Aorta (tissue), 5 donors: ENCODE results near the gene CCSER1. TPM values are rescaled to one million over a fixed set of nuclear protein-coding genes. Genes with fewer than 3 reads are reported as not detected.

Experiments used
- ATAC-seq: fragments of 200-7000 bp; cut with Tn5 transposase; one replicate; pipeline ENCODE4 v1.9.1; 2022; ENCODE audit warnings: moderate library complexity; ENCODE audit not compliant: low FRiP score
- DNase-seq, 2 donors: peaks; one replicate each; pipeline ENCODE4 v3.0.0-alpha.2; 2020
- H3K27ac ChIP-seq, 2 donors: one replicate each; pipeline ENCODE4 v1.5.1; 2013; ENCODE audit warnings: low read length in 2 of 2, mild to moderate bottlenecking in 2 of 2, moderate library complexity in 2 of 2, control low read depth in 1 of 2, inconsistent platforms in 1 of 2, low read depth in 1 of 2
- H3K27me3 ChIP-seq, 2 donors: one replicate each; pipeline ENCODE4 v1.6.1; 2013; ENCODE audit warnings: control low read depth in 1 of 2, low read length in 1 of 2, mild to moderate bottlenecking in 1 of 2, moderate library complexity in 1 of 2; ENCODE audit not compliant: insufficient read depth in 2 of 2, control insufficient read depth in 1 of 2
- H3K36me3 ChIP-seq, 2 donors: one replicate each; pipeline ENCODE4 v1.6.1; 2013; ENCODE audit warnings: control low read depth in 1 of 2, low read length in 1 of 2, mild to moderate bottlenecking in 1 of 2; ENCODE audit not compliant: insufficient read depth in 2 of 2, control insufficient read depth in 1 of 2
- H3K4me1 ChIP-seq, 2 donors: one replicate each; pipeline ENCODE4 v1.6.1; 2013; ENCODE audit warnings: low read length in 2 of 2, control low read depth in 1 of 2, mild to moderate bottlenecking in 1 of 2, moderate library complexity in 1 of 2; ENCODE audit not compliant: insufficient read depth in 2 of 2, control insufficient read depth in 1 of 2
- H3K4me3 ChIP-seq, 2 donors: one replicate each; pipeline ENCODE4 v1.5.1; 2013; ENCODE audit warnings: low read length in 2 of 2, control low read depth in 1 of 2, mild to moderate bottlenecking in 1 of 2
- H3K9me3 ChIP-seq: one replicate; pipeline ENCODE4 v1.6.1; 2013; ENCODE audit warnings: mild to moderate bottlenecking, low read length; ENCODE audit not compliant: control insufficient read depth
- WGBS, 2 donors: extraction: QIAGEN DNeasy Blood & Tissue Kit; methylation state at CpG; one replicate each; pipeline ENCODE4 v1.1.7; 2013; 5-methylcytosine and 5-hydroxymethylcytosine counted together
- intact Hi-C, 2 donors: fragments of 100-400 bp; cut with DNase I; formaldehyde crosslinking; loops; one replicate each; pipeline versions ENCODE4 v1.14.2 to v1.15.0; 2022
- polyA plus RNA-seq, 2 donors: library from polyadenylated mRNA; stranded (reverse); fragments of 200-250 nt; gene quantifications; one replicate each; pipeline ENCODE4 v1.2.3, GENCODE V29; 2013
- total RNA-seq, 2 donors: library from RNA; stranded (reverse); fragmentation: NEBNext Ultra II Directional; extraction: Animal tissue kit (Norgen Biotek cat#: 25700); gene quantifications; one replicate each; pipeline ENCODE4 v1.2.1, GENCODE V29; 2021
- donor health status: healthy with polysubstance abuse.
- donor health status: Bipolar disorder and iron deficiency.
- donor health status: DM: no; HTN: no; CAD: no.
- donor health status: DM: no; HTN: no; CAD: no.
- donor health status: DM: yes; HTN: yes; CAD: no.

The CCSER1 gene
- total and polyA plus RNA-seq, 4 donors, result 2.0 to 9.5 (median 9.3) TPM; not detected in 1

DNA sequence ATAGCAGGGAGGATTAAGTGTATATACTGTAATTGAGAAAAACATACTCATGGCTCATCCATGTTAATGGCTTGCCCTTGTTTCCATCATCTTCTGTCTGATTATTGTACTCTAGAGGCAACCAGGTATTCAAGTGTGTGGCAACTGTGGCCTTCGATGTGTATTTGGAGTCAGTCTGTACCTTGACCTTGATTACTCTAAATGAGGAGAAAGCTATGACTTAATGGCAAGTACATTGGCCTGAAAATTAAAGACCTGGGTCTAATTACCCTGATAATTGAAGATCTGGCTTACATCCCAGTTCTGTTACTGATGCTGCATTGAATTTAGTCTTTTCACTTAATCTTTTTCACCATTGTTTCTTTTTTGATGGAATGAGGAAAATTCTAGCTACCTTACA lies 409.2 kb downstream of the CCSER1 start:
- Histone ChIP-seq H3K36me3 (no peaks in the 10 kb centered on the region), H3K27ac (no peak overlapping the region), H3K9me3 (no peaks in the 10 kb centered on the region), H3K4me1 (no peaks in the 10 kb centered on the region), H3K27me3 (no peaks in the 10 kb centered on the region), H3K4me3 (no peak overlapping the region)
- ATAC-seq (no peak), DNase-seq (no peak)
- WGBS, 2 donors, result 96 to 97% methylated on average over 1 of the region's 1 CpG
- intact Hi-C loops, result no loop called here

GRCh38 chr4:90537491-90537890 lies 410.3 kb downstream of the CCSER1 start:
- Histone ChIP-seq H3K9me3 (no peaks in the 10 kb centered on the region), H3K4me1 (no peaks in the 10 kb centered on the region), H3K36me3 (no peaks in the 10 kb centered on the region), H3K4me3 (no peak overlapping the region), H3K27me3 (no peaks in the 10 kb centered on the region), H3K27ac (no peak overlapping the region)
- ATAC-seq (no peak), DNase-seq (no peak)
- WGBS, 2 donors, result 89 to 91% methylated on average over 3 of the region's 3 CpGs
- intact Hi-C loops, result no loop called here

DNA sequence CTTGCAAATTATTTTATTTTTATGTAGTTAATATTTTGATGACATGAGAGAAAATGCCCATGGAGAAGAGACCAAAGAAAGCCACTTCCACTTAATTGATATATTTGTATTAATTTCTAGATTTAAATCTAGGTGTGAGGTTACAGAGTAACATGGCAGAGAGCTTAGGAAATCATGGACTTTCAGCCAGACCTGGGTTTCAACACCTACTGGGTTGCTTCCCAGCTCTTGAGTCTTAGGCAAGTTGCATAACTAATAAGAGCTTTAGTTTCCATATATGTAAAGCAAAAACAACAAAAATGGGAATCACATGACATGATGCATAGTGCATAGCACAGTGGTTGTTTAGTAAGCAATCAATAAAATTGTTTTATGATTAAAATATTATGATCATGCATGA lies 413.3 kb downstream of the CCSER1 start:
- Histone ChIP-seq H3K4me3 (no peak overlapping the region), H3K4me1 (no peaks in the 10 kb centered on the region), H3K27me3 (no peaks in the 10 kb centered on the region), H3K9me3 (no peaks in the 10 kb centered on the region), H3K36me3 (no peaks in the 10 kb centered on the region), H3K27ac (no peak overlapping the region)
- ATAC-seq, result no peak
- intact Hi-C loops, result no loop called here
- no peak for DNase-seq

DNA sequence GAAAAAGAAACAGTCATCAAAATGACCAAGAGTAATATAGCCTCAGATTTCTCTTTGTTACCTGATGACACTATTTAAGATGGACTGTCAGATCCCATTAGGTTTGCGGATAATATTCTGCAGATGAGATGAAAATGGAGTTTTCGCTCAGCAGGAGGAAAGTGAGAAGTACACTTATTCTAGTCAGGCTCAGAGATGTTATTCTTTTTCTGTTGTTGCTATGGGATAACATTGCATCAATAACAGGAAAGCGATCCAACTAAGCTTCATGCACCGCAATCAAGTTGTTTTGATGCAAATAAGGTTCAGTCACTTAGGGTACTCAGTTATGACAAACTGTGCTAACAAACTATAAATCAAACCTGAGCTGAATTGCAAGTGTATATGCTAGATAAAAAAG lies 415.0 kb downstream of the CCSER1 start:
- Histone ChIP-seq H3K27ac (no peak overlapping the region), H3K4me3 (no peak overlapping the region), H3K27me3 (no peaks in the 10 kb centered on the region), H3K9me3 (no peaks in the 10 kb centered on the region), H3K36me3 (no peaks in the 10 kb centered on the region), H3K4me1 (no peaks in the 10 kb centered on the region)
- ATAC-seq, result no peak
- intact Hi-C loops, result no loop called here
- no peak for DNase-seq
- 80 to 83% methylated on average over 4 of the region's 4 CpGs for WGBS, 2 donors

GRCh38 chr4:90543419-90544170 lies 416.4 kb downstream of the CCSER1 start:
- WGBS, 2 donors, result 76 to 78% methylated on average over 5 of the region's 5 CpGs
- no peak for ATAC-seq
- Histone ChIP-seq H3K4me1 (no peaks in the 10 kb centered on the region), H3K27me3 (no peaks in the 10 kb centered on the region), H3K27ac (no peak overlapping the region), H3K9me3 (no peaks in the 10 kb centered on the region), H3K36me3 (no peaks in the 10 kb centered on the region), H3K4me3 (no peak overlapping the region)
- intact Hi-C loops, result no loop called here
- DNase-seq, result no peak

DNA sequence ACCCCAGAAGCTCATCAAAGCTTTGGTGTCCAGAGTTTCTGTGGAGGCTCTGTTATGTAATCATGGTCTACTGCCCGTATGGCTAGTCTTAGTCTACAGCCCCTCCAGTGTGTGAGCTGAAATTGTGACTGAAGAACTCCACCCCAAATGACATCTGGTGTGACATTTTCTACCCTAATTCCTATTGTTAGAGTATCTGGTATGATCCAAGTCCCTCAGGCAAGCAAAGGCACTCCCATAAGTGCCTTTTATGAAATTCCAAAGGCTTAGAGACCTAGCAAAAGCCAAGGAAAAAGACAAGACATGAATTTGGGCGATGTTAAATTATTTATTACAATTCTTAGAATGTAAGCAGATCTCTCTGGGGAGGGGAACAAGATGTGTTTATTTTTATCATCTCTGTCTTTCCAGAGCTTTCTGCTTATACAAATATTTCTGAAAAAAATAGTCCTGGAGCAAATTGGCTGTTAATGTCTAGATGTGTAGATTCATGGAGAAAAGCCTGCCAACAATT lies 417.4 kb downstream of the CCSER1 start:
- DNase-seq, result no peak
- no peak overlapping the region for H3K27ac ChIP-seq
- no peaks in the 10 kb centered on the region for H3K4me1 ChIP-seq
- intact Hi-C loops, result no loop called here
- WGBS, 2 donors, result 85 to 87% methylated on average over 2 of the region's 2 CpGs
- no peaks in the 10 kb centered on the region for H3K27me3 ChIP-seq
- no peak for ATAC-seq
- no peak overlapping the region for H3K4me3 ChIP-seq
- no peaks in the 10 kb centered on the region for H3K9me3 ChIP-seq
- no peaks in the 10 kb centered on the region for H3K36me3 ChIP-seq

GRCh38 chr4:90545380-90545779 lies 418.2 kb downstream of the CCSER1 start:
- DNase-seq (no peak), ATAC-seq (no peak)
- WGBS, 2 donors, result 95 to 96% methylated on average over 4 of the region's 4 CpGs

GRCh38 chr4:90546114-90546513 lies 418.9 kb downstream of the CCSER1 start:
- intact Hi-C loops, result no loop called here
- DNase-seq (no peak), ATAC-seq (no peak)
- Histone ChIP-seq H3K27ac (no peak overlapping the region), H3K9me3 (no peaks in the 10 kb centered on the region), H3K4me3 (no peak overlapping the region), H3K4me1 (no peaks in the 10 kb centered on the region), H3K36me3 (no peaks in the 10 kb centered on the region), H3K27me3 (no peaks in the 10 kb centered on the region)
- WGBS, 2 donors, result 85 to 92% methylated on average over 1 of the region's 1 CpG

More at GRCh38 chr4:90545380-90545779, 418.2 kb downstream of the CCSER1 start:
- intact Hi-C loops, result no loop called here
- no peaks in the 10 kb centered on the region for H3K4me1 ChIP-seq
- no peaks in the 10 kb centered on the region for H3K36me3 ChIP-seq
- H3K9me3 ChIP-seq, result no peaks in the 10 kb centered on the region
- H3K27me3 ChIP-seq, result no peaks in the 10 kb centered on the region
- no peak overlapping the region for H3K27ac ChIP-seq
- H3K4me3 ChIP-seq, result no peak overlapping the region

- DNase-seq (no peak), ATAC-seq (no peak)
- no peaks in the 10 kb centered on the region for H3K36me3 ChIP-seq
- 96% methylated on average over 2 of the region's 2 CpGs for WGBS, 2 donors
- intact Hi-C loops, result no loop called here
- no peaks in the 10 kb centered on the region for H3K27me3 ChIP-seq
- peaks cover 2% of the 10 kb centered on the region for H3K9me3 ChIP-seq
- H3K4me1 ChIP-seq, result no peaks in the 10 kb centered on the region
- no peak overlapping the region for H3K4me3 ChIP-seq
- H3K27ac ChIP-seq, result no peak overlapping the region
Measured at GRCh38 chr4:90570615-90571014, 443.4 kb downstream of the CCSER1 start.
